ENCODE data around the gene IRAK1BP1.

- no peak for TF ChIP-seq POLR2AphosphoS5 (IDR thresholded peaks at IDR 0.05; ENCODE audit: low read depth, low read length)
- no peak for TF ChIP-seq POLR2A (IDR thresholded peaks at IDR 0.05; ENCODE audit: low read depth, low read length)
- no peak for TF ChIP-seq TAF1 (IDR thresholded peaks at IDR 0.05; ENCODE audit: borderline replicate concordance, low read depth, low read length)
Observed at GRCh38 chr6:78845567-78845966, 21.8 kb upstream of the IRAK1BP1 start.

Data from GM12892 (cell line).